T-helper 22 cell (primary cell): Measurements from ENCODE around the gene SLC46A2.

ENCODE experiments used
- DNase-seq: peaks from one replicate; pipeline ENCODE4 v3.0.0-alpha.2; 2020; ENCODE audit warnings: low read depth

Gene SLC46A2

GRCh38 chr9:112890106-112891081 lies at the start of gene SLC46A2:
TSS of gene SLC46A2 (minus strand) at chr9:112890876. CDS start at chr9:112890681, 195 bp downstream.
- no peak for DNase-seq

DNA sequence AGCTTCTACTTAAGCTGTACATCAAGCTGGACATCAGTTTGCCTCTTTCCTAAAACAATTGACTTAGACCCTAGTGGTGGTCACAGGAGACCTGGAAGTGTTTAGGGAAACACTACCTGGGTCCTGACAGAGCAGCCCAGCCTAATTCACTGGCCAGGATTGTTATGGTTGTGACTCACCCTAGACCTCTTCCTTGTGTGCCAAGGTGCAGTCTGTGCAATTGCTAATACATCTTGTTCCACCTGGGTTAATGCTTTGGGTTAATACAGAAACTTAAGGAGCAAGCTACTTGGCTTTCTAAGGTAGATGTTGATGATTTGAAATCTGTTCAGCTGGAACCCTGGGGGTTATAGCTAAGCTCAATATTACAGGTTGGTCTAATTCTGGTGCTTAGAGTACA lies 48.7 kb upstream of the SLC46A2 start:
- no peak for DNase-seq

GRCh38 chr9:112933696-112934095 lies 43.0 kb upstream of the SLC46A2 start:
- DNase-seq: no peak

DNA sequence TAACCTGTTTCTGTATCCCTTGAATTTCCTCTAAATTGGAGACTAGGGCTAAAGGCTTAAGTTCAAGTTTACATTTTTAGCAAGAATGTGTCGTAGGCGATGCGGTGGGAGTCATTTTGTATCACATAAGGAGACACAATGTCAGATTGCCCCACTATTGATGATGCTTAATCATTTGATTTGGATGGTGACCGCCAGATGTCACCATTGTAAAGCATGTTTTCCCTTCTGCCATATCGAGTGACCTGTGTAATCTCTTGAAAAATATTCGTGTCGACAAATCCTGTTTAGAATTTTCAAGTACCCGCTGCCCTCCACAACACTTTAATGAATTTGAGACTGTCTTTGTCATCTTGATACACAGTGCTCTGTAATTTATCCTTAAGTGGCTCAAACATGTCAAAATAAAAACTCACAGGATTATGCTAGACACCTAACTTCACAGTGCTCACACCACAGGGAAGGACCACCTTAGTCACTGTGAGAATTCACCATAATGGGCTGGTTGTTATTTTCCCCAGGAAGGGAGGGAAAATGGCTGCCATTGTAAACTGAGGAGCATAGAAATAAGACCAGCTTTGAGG lies 34.5 kb upstream of the SLC46A2 start:
- no peak for DNase-seq

GRCh38 chr9:112921549-112921948 lies 30.9 kb upstream of the SLC46A2 start:
- no peak for DNase-seq

GRCh38 chr9:112917987-112918362 lies 27.3 kb upstream of the SLC46A2 start:
- DNase-seq: no peak

GRCh38 chr9:112917047-112917986 lies 26.6 kb upstream of the SLC46A2 start:
- no peak for DNase-seq

GRCh38 chr9:112914524-112914923 lies 23.8 kb upstream of the SLC46A2 start:
- no peak for DNase-seq

- DNase-seq: no peak
Observed at GRCh38 chr9:112913326-112913725, 22.6 kb upstream of the SLC46A2 start.

DNA sequence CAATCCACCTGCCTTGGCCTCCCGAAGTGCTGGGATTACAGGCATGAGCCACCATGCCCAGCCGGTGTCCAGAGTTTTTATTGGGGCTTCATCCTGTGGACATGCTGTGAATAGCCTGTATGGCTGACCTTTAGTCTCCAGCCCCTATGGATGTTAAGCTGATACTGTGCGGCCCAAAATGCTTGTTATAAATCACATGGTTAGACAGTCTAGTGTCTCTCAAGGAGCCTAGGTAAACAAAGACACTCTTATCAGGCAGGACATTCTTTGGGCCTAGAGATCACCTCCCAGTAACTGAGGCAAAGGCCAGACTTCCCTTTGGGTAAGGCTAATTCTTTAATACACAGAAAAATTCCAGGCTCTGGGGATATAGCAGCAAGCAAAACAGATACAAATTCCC lies 22.0 kb upstream of the SLC46A2 start:
- DNase-seq: no peak

GRCh38 chr9:112911736-112912135 lies 21.1 kb upstream of the SLC46A2 start:
- DNase-seq: no peak

GRCh38 chr9:112905084-112905483 lies 14.4 kb upstream of the SLC46A2 start:
- DNase-seq: no peak

- DNase-seq: no peak
Observed at GRCh38 chr9:112900901-112901300, 10.2 kb upstream of the SLC46A2 start.

DNA sequence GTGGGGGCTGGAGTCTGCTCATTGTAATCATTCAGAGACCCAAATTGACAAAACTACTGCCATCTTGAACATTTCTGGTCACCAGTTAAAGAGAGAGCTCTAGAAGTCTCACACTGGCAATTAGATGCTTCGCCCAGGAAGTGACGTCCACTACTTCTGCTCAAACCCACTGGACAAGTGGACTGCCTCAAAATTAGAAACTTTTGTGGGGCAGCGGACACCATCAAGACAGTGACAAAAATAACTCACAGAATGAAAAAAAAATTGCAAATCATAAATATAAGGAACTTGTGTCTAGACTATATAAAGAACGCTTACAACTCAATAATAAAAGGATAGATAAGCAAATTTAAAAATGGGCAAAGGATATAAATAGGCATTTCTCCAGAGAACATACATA lies 9.8 kb upstream of the SLC46A2 start:
- DNase-seq: no peak

DNA sequence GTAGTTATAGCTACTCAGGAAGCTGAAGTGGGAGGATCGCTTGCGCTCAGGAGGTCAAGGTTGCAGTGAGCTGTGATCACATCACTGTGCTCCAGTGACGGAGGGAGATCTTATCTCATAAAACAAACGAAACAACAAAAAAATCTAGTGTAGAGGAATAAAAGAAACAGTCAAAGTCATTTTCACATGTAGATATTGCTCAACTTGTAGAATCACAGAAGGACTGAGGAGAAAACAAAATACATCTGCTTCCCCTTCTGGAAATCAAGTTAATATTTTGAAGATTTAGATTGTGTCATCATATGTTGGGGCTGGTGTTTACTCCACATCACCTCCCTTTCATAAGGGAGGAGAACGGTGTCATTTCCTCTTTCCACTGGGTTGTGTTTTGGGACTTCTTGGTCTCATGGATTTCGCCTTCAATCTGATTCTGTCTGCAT lies 8.2 kb upstream of the SLC46A2 start:
- no peak for DNase-seq

DNA sequence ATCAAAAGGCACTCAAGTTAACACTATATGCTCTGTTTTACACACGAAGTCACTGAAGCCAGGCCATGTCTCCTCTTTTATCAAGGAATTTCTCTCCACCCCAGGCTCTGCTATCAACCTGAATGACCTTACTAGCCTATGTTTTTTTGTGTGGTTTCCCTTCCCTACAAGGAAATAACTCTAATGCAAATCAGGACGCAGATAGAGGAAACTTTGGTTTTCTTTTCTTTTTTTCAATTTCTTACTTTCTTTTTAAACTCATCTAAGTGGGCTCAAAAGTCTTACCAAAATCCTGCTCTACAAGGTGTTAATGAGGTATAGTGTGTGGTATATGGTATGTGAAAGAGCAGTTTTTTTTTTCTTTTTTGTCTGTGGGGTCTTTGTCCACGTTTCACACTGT lies 5.5 kb upstream of the SLC46A2 start:
- DNase-seq: no peak

DNA sequence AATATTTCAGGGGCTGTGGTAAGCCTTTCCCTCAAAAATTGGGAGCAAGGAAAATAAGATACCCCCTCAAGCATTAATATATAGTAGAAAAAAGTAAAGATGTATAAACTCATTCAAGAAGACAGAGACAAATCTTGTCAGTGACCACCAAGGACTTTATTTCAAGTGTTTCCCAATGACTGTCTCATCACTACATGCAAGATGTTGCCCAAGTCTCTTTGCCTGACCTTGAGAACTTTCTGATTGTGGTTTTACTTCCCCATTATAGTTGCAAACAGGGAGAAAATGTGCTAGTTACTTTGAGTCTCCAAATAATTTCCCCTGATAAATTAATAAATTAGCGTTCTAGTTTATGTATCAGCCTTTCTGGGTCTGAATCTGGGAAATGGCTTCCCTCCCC lies 4.0 kb upstream of the SLC46A2 start:
- no peak for DNase-seq

- no peak for DNase-seq
Observed at GRCh38 chr9:112894041-112894440, 3.4 kb upstream of the SLC46A2 start.

GRCh38 chr9:112892981-112893380 lies 2.3 kb upstream of the SLC46A2 start:
- no peak for DNase-seq

- no peak for DNase-seq
Observed at GRCh38 chr9:112891521-112891920, 845 bp upstream of the SLC46A2 start.

DNA sequence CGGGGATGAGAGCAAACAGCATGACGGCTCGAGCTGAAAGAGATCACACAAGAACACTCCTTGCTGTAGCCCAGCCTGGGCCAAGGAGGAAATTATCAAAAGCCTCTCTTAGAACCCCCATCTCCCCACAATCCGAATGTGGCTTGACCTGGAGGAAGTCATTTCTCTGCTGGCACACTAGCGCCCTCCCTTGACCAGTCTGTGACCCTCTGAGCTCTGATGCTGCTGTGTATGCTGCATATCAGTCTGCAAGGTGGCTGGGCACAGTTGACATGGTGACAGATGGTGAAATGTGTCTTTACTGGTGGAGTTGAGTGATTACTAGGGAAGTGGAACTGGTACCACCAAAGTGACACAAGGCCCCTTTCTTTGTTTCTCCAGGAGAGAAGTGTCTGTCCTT lies 3.3 kb downstream of the SLC46A2 start:
- DNase-seq: no peak

GRCh38 chr9:112886351-112886750 lies 4.3 kb downstream of the SLC46A2 start:
- no peak for DNase-seq
